Left lung (tissue), 10 donors: ENCODE data around the gene CDK14. TPM values are rescaled to one million over a fixed set of nuclear protein-coding genes. Genes with fewer than 3 reads are reported as not detected.

Experiments
- ATAC-seq: fragments of 200-7000 bp; cut with Tn5 transposase; one replicate; pipeline ENCODE4 v1.9.1; 2020; ENCODE audit warnings: moderate library complexity
- DNase-seq, 4 donors: peaks; one replicate each; pipeline ENCODE4 v3.0.0-alpha.2; 2013 to 2020
- H3K27ac ChIP-seq, 2 donors: fragments of 200-600 bp; sonication (generic) in 1 of 2; one replicate each; pipeline versions ENCODE4 v1.5.0 to v1.8.0; 2020 to 2021
- H3K27me3 ChIP-seq, 2 donors: fragments of 200-600 bp; sonication (generic) in 1 of 2; one replicate each; pipeline versions ENCODE4 v1.5.0 to v1.8.0; 2020 to 2021
- H3K36me3 ChIP-seq, 2 donors: fragments of 200-600 bp; sonication (generic) in 1 of 2; one replicate each; pipeline versions ENCODE4 v1.5.0 to v1.8.0; 2020 to 2021
- H3K4me1 ChIP-seq, 2 donors: fragments of 200-600 bp; one replicate each; pipeline ENCODE4 v1.8.0; 2021
- H3K4me3 ChIP-seq, 2 donors: fragments of 200-600 bp; sonication (generic) in 1 of 2; one replicate each; pipeline versions ENCODE4 v1.5.0 to v1.8.0; 2020 to 2021; ENCODE audit warnings: mild to moderate bottlenecking in 1 of 2
- H3K9me3 ChIP-seq, 2 donors: fragments of 200-600 bp; sonication (generic) in 1 of 2; one replicate each; pipeline versions ENCODE4 v1.5.0 to v1.8.0; 2020 to 2021
- intact Hi-C, 2 donors: fragments of 100-400 bp; cut with DNase I; formaldehyde crosslinking; loops; one replicate each; pipeline versions ENCODE4 v1.11.2 to v1.14.2; 2022
- polyA plus RNA-seq, 6 donors: library from polyadenylated mRNA; unstranded; fragments of 120-200 nt; gene quantifications; one replicate each; pipeline ENCODE4 v1.2.1, GENCODE V29; 2013; ENCODE audit not compliant: insufficient read length in 6 of 6
- total RNA-seq, 2 donors: library from RNA; stranded (reverse); fragmentation: NEBNext Ultra II Directional; extraction: Animal tissue kit (Norgen Biotek cat#: 25700); gene quantifications; one replicate each; pipeline ENCODE4 v1.2.1, GENCODE V29; 2021
- TF ChIP-seq, protein P1 (sequence below), 2 donors: fragments of 200-600 bp; sonication (generic) in 1 of 2; IDR thresholded peaks; one replicate each; pipeline versions ENCODE4 v1.5.0 to v1.8.0; 2021; ENCODE audit warnings: antibody characterized with exemption in 2 of 2
- donor health status: DM: no; HTN: yes; CAD: no.
- donor health status: DM: no; HTN: no; CAD: no.

CDK14 gene
- total and polyA plus RNA-seq, 8 donors, result 24.1 to 45.1 (median 30.0) TPM

DNA sequence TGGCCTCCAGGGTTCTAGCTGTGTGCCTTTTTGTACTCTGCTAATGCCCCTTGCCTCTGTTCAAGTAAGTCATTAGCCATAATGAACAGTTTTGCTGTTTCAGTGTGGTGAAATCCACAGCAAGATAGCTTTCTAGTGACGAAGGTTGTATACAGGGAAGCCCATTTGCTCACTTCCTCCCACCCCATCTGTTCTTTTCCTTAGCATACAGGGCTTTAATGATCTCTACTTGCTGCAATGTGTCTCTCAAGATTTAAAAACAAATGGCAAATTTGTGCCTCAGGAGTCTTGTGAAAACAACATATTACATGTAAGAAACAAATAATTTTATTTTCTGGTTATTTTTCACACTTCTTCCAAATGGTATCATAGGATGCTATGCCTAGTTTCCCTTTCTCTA, 243.2 kb downstream of the CDK14 start:
- H3K27ac ChIP-seq, result no peak overlapping the region
- no peaks in the 10 kb centered on the region for H3K27me3 ChIP-seq
- no peak for ATAC-seq
- TF ChIP-seq, protein P1, sequence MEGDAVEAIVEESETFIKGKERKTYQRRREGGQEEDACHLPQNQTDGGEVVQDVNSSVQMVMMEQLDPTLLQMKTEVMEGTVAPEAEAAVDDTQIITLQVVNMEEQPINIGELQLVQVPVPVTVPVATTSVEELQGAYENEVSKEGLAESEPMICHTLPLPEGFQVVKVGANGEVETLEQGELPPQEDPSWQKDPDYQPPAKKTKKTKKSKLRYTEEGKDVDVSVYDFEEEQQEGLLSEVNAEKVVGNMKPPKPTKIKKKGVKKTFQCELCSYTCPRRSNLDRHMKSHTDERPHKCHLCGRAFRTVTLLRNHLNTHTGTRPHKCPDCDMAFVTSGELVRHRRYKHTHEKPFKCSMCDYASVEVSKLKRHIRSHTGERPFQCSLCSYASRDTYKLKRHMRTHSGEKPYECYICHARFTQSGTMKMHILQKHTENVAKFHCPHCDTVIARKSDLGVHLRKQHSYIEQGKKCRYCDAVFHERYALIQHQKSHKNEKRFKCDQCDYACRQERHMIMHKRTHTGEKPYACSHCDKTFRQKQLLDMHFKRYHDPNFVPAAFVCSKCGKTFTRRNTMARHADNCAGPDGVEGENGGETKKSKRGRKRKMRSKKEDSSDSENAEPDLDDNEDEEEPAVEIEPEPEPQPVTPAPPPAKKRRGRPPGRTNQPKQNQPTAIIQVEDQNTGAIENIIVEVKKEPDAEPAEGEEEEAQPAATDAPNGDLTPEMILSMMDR (IDR thresholded peaks at IDR 0.05), result no peak
- no peak overlapping the region for H3K4me3 ChIP-seq
- intact Hi-C loops, result no loop called here
- peaks cover 0 to 17% of the 10 kb centered on the region in 2 donors for H3K9me3 ChIP-seq
- no peak for DNase-seq
- H3K4me1 ChIP-seq, result no peaks in the 10 kb centered on the region
- H3K36me3 ChIP-seq, result no peaks in the 10 kb centered on the region

DNA sequence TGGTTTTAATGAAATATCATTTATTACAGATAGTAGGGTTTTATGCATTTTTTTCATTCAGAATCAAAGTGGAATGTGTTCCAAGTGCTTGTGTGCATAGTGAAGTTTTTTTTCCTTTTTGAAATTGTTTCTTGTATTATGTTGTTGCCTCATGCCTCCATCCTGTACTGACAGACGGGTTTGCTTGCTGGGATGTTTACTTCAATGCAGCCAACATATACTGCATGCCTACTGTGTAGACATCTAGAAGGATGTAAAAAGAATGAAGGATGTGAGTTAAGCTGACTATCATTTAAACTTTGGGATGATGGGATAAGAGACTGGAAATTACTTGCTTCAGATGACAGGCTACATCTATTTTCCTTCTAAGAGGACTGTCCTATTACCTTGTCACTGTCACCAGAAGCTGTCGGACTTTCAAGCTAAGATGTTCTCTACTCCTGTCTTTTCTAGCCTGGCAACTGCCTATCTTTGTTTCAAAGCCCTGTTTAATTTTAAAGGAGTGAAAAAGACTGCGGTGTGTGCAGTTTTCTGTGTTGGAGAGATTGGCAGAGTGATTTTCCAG, 243.7 kb downstream of the CDK14 start:
- TF ChIP-seq, protein P1 (IDR thresholded peaks at IDR 0.05), result no peak
- ATAC-seq, result no peak

DNA sequence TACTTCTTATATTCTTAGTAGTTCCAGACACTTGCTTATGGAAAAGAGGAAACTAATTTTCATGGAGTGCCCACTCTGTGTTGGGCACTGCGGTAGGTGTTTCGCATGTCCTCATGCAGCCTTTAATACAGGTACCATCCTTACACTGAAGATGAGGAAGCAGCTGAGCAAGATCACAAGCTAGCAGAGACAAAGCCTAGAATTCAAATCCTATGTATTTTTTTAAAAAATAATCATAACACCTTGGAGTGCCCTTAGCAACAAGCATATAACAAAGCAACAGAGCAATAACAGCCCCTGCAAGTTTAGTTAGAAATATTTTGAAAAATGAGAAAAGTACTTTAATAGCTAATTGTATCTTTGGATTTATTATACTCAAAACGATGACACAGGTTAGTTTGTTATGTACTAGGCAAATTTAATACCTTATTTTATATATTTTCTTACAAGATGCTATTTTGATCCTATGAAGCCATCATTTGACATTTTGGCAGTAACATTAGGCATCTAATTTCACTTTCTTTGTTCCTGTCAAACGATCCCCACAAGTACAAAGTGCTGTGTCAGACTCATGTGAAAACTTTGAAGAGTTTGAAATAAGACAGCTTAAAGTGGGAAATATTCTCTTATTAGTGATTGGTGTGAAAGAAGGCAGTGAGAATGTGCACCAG, 245.8 kb downstream of the CDK14 start:
- Histone ChIP-seq H3K4me3 (no peak overlapping the region), H3K36me3 (no peaks in the 10 kb centered on the region), H3K9me3 (peaks cover 0 to 17% of the 10 kb centered on the region in 2 donors), H3K4me1 (no peaks in the 10 kb centered on the region), H3K27me3 (no peaks in the 10 kb centered on the region), H3K27ac (no peak overlapping the region)
- intact Hi-C loops, result no loop called here
- TF ChIP-seq, protein P1 (IDR thresholded peaks at IDR 0.05), result no peak
- ATAC-seq (no peak), DNase-seq (no peak)

More for the DNA sequence above, 243.7 kb downstream of the CDK14 start:
- H3K27ac ChIP-seq, result no peak overlapping the region
- H3K9me3 ChIP-seq, result peaks cover 0 to 17% of the 10 kb centered on the region in 2 donors
- no peaks in the 10 kb centered on the region for H3K36me3 ChIP-seq
- no peaks in the 10 kb centered on the region for H3K27me3 ChIP-seq
- no peak for DNase-seq
- no peak overlapping the region for H3K4me3 ChIP-seq
- intact Hi-C loops, result no loop called here
- no peaks in the 10 kb centered on the region for H3K4me1 ChIP-seq

DNA sequence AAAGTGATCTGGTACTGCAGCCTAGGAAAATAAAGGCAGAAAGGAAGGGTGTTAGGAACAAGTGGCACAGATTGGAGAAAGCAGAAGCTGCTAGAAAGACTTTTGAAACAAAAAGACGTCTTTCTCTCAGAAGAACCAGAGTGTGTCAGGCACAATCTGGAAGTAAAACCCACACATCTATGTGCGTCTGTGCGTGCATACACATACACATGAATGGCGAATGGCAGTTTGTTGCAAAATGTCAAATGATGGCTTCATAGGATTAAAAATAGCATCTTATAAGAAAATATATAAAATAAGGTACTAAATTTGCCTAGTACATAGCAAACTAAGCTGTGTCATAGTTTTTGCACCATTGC, 246.3 kb downstream of the CDK14 start:
- Histone ChIP-seq H3K36me3 (no peaks in the 10 kb centered on the region), H3K27me3 (no peaks in the 10 kb centered on the region), H3K27ac (no peak overlapping the region), H3K9me3 (peaks cover 0 to 15% of the 10 kb centered on the region in 2 donors), H3K4me3 (no peak overlapping the region), H3K4me1 (no peaks in the 10 kb centered on the region)
- intact Hi-C loops, result no loop called here
- no peak for DNase-seq
- no peak for ATAC-seq
- TF ChIP-seq, protein P1 (IDR thresholded peaks at IDR 0.05), result no peak

DNA sequence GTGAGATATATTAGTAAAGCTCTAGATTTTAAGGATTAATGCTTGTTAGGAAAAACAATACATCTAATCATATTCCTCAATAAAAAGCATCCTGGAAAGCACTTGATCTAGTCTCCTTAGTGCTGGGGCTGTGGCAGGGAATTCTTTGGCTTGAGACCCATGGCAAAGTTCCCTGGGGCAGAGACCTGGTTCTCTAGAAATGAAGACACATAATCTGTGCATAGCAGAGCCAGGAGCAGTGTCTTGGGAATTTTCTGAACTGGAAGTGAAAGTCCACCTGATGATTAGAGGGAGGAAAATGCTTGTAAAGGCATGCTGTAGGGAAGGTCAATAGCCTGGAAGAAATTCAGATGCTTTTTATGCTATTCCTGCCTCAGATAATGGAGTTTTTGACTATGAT, 247.4 kb downstream of the CDK14 start:
- intact Hi-C loops, result no loop called here
- H3K27me3 ChIP-seq, result no peaks in the 10 kb centered on the region

More for the DNA sequence above, 247.4 kb downstream of the CDK14 start:
- Histone ChIP-seq H3K27ac (no peak overlapping the region), H3K36me3 (no peaks in the 10 kb centered on the region), H3K9me3 (peaks cover 0 to 7% of the 10 kb centered on the region in 2 donors), H3K4me3 (no peak overlapping the region), H3K4me1 (no peaks in the 10 kb centered on the region)
- TF ChIP-seq, protein P1 (IDR thresholded peaks at IDR 0.05), result no peak
- DNase-seq, result no peak
- ATAC-seq, result no peak
